Measurements from ENCODE around the gene CDH23.

GRCh38 chr10:71525092-71525491 lies 128.4 kb downstream of the CDH23 start:
- TF ChIP-seq ZNF8 (CRISPR knock-in tag; IDR thresholded peaks at IDR 0.05) (no peak), OSR1 (CRISPR knock-in tag; IDR thresholded peaks at IDR 0.05) (no peak), ZC3H10 (CRISPR knock-in tag; IDR thresholded peaks at IDR 0.05) (no peak), ESRRG (CRISPR knock-in tag; IDR thresholded peaks at IDR 0.05) (no peak), PATZ1 (CRISPR knock-in tag; IDR thresholded peaks at IDR 0.05; ENCODE audit: borderline replicate concordance) (no peak), ZNF565 (CRISPR knock-in tag; conservative IDR thresholded peaks at IDR 0.05; ENCODE audit: low read depth) (no peak)
